ENCODE results near the gene ARHGAP20. TPM values are rescaled to one million over a fixed set of nuclear protein-coding genes. Genes with fewer than 3 reads are reported as not detected.

ARHGAP20 gene
- total and polyA plus RNA-seq, 2 of the 8 experiments (the other 6 are each of a cell fraction or from before 2014, with no cell fraction given): 0.05 to 0.28 TPM

GRCh38 chr11:110571081-110571720, 141.0 kb downstream of the ARHGAP20 start:
- Histone ChIP-seq H2BK120ac (replicated peaks; ENCODE audit: low read depth, low read length) (no peak overlapping the region), H3K4me3 (ENCODE audit: extremely low read depth in 1 of 4, insufficient read depth in 2 of 4, low read depth in 3 of 4, low read length in 4 of 4) (no peak overlapping the region), H2BK5ac (ENCODE audit: low read depth, low read length) (no peak overlapping the region), H4K20me1 (replicated peaks in 1 of 2; ENCODE audit: control insufficient read depth in 1 of 2, insufficient read depth in 2 of 2, low read length in 2 of 2) (no peaks in the 10 kb centered on the region), H3K9me3 (ENCODE audit: insufficient read depth in 2 of 2, low read depth in 1 of 2, low read length in 1 of 2) (no peaks in the 10 kb centered on the region), H3K9ac (replicated peaks in 1 of 4; ENCODE audit: extremely low read depth in 1 of 4, low read depth in 3 of 4, low read length in 3 of 4) (no peak overlapping the region), H3K23me2 (ENCODE audit: low read depth, low read length) (no peaks in the 10 kb centered on the region), H4K91ac (replicated peaks; ENCODE audit: insufficient read length, low read length) (no peak overlapping the region), H4K8ac (ENCODE audit: extremely low read depth, insufficient read depth, low read length) (no peak overlapping the region), H3K4ac (replicated peaks; ENCODE audit: insufficient read length, low read depth, low read length) (no peak overlapping the region), H3K27ac (ENCODE audit: low read depth, low read length) (no peak overlapping the region), H2BK20ac (ENCODE audit: low read length) (no peak overlapping the region), H3K23ac (ENCODE audit: insufficient read length) (no peak overlapping the region), H2AFZ (ENCODE audit: low read length) (no peak overlapping the region), H3K4me2 (ENCODE audit: insufficient read depth in 1 of 2, low read depth in 2 of 2, low read length in 2 of 2) (no peak overlapping the region), H2AK5ac (ENCODE audit: low read depth, low read length) (no peak overlapping the region), H3K4me1 (replicated peaks in 1 of 4; ENCODE audit: control insufficient read depth in 3 of 4, insufficient read depth in 4 of 4, low read length in 3 of 4) (no peaks in the 10 kb centered on the region), H3K18ac (ENCODE audit: extremely low read depth, low read length) (no peak overlapping the region), H4K5ac (ENCODE audit: insufficient read length, low read depth, low read length) (no peak overlapping the region), H2BK12ac (ENCODE audit: low read depth, low read length) (no peak overlapping the region), H3K56ac (replicated peaks; ENCODE audit: insufficient read length, low read depth, low read length) (no peak overlapping the region), H3K36me3 (ENCODE audit: control insufficient read depth in 2 of 4, insufficient read depth in 4 of 4, low read length in 3 of 4) (no peaks in the 10 kb centered on the region), H3K79me1 (ENCODE audit: low read depth, low read length) (no peaks in the 10 kb centered on the region), H3K14ac (ENCODE audit: insufficient read length) (no peak overlapping the region), H3K79me2 (ENCODE audit: control insufficient read depth in 1 of 2, insufficient read depth in 2 of 2, low read length in 2 of 2) (no peaks in the 10 kb centered on the region), H2BK15ac (ENCODE audit: low read length) (no peak overlapping the region), H3K27me3 (replicated peaks in 1 of 4; ENCODE audit: control insufficient read depth in 3 of 4, extremely low read depth in 1 of 4, insufficient read depth in 3 of 4, low read length in 3 of 4) (no peaks in the 10 kb centered on the region)
- no peak for FAIRE-seq
- 88% methylated on average over 5 of the region's 5 CpGs; no CpG with 5 or more reads in 1 of the 2 experiments for WGBS, 2 experiments (ENCODE audit: extremely low coverage in 1 of 2, insufficient coverage in 1 of 2, insufficient read length in 1 of 2, insufficient replicate concordance in 2 of 2, low coverage in 1 of 2, low lambda C conversion rate in 2 of 2, missing lambda C conversion rate in 1 of 2)
- DNase-seq (ENCODE audit: low read depth in 1 of 2, low spot score in 2 of 2): no peak
- CTCF ChIA-PET (ENCODE audit: partially characterized antibody): interaction anchor here (0.5 kb wide), 1 partner anchor 13 kb away, joined by 6 read pairs; no protein-coding TSS in a partner anchor
- POLR2A ChIA-PET (ENCODE audit: partially characterized antibody): no interaction called here
- TF ChIP-seq CHD2 (IDR thresholded peaks at IDR 0.05; ENCODE audit: low read length): no peak
- TF ChIP-seq YY1 (IDR thresholded peaks at IDR 0.05; ENCODE audit: low read depth, low read length): no peak
- TF ChIP-seq SIN3A (conservative IDR thresholded peaks at IDR 0.05 in 1 of 2, IDR thresholded peaks at IDR 0.05 in 1 of 2; ENCODE audit: low read depth in 1 of 2, low read length in 2 of 2): no peak
- no peak for TF ChIP-seq USF2 (IDR thresholded peaks at IDR 0.05; ENCODE audit: low read length)
- TF ChIP-seq KDM4A (IDR thresholded peaks at IDR 0.05; ENCODE audit: low read depth, low read length, severe bottlenecking): no peak
- TF ChIP-seq FOSL1 (IDR thresholded peaks at IDR 0.05; ENCODE audit: insufficient read depth, low read depth, low read length): no peak
- TF ChIP-seq JUND (IDR thresholded peaks at IDR 0.05; ENCODE audit: low read length): no peak
- TF ChIP-seq RXRA (IDR thresholded peaks at IDR 0.05; ENCODE audit: insufficient read depth, low read depth, low read length): no peak
- TF ChIP-seq TBP (IDR thresholded peaks at IDR 0.05; ENCODE audit: low read depth, low read length): no peak
- TF ChIP-seq SP1 (IDR thresholded peaks at IDR 0.05; ENCODE audit: low read depth, low read length): no peak
- TF ChIP-seq TCF12 (IDR thresholded peaks at IDR 0.05; ENCODE audit: low read depth, low read length): no peak
- no peak for TF ChIP-seq SAP30 (IDR thresholded peaks at IDR 0.05; ENCODE audit: insufficient read depth, insufficient replicate concordance, low read length)

Data from H1 (cell line).